WTC11 (cell line): ENCODE data around the gene GPRC5A. TPM values are rescaled to one million over a fixed set of nuclear protein-coding genes. Genes with fewer than 3 reads are reported as not detected.

Experiments used
- ATAC-seq: fragments of 200-7000 bp; cut with Tn5 transposase; 2 replicates; pipeline ENCODE4 v1.10.0; 2021; ENCODE audit warnings: mild to moderate bottlenecking, moderate library complexity
- CTCF ChIA-PET: fragments of 300-600 bp; sonication (Branson Sonifier 250); formaldehyde crosslinking; loops from one replicate; lab custom pipeline; 2021; ENCODE audit warnings: antibody characterized with exemption; lab: Charles Lee
- POLR2A ChIA-PET: fragments of 350-600 bp; sonication (Branson Sonifier 250); formaldehyde crosslinking; loops from one replicate; lab custom pipeline; 2021; ENCODE audit warnings: antibody characterized with exemption; lab: Charles Lee
- DNase-seq: peaks from one replicate; pipeline ENCODE4 v3.0.0; 2021; ENCODE audit warnings: low spot score
- H3K27ac Mint-ChIP-seq: 2 replicates; pipeline ENCODE4 v1.8.0; 2021; ENCODE audit warnings: mixed read lengths
- H3K27me3 Mint-ChIP-seq: 2 replicates; pipeline ENCODE4 v1.8.0; 2021; ENCODE audit warnings: low read depth, mild to moderate bottlenecking, moderate library complexity, mixed read lengths
- H3K36me3 Mint-ChIP-seq: 2 replicates; pipeline ENCODE4 v1.8.0; 2021; ENCODE audit warnings: mixed read lengths
- H3K4me1 Mint-ChIP-seq: 2 replicates; pipeline ENCODE4 v1.8.0; 2022; ENCODE audit warnings: mixed read lengths
- H3K4me3 Mint-ChIP-seq: 2 replicates; pipeline ENCODE4 v1.8.0; 2021; ENCODE audit warnings: mild to moderate bottlenecking, moderate library complexity, mixed read lengths
- H3K9me3 Mint-ChIP-seq: 2 replicates; pipeline ENCODE4 v1.8.0; 2021; ENCODE audit warnings: mixed read lengths
- EMX1 ChIP-seq: fragments of 250-450 bp; sonication (Bioruptor Pico); IDR thresholded peaks from 2 replicates; pipeline ENCODE4 v1.8.0; 2021; ENCODE audit warnings: mild to moderate bottlenecking
- ESRRA ChIP-seq: sonication (generic); formaldehyde crosslinking; IDR thresholded peaks from 2 replicates; pipeline ENCODE4 v1.8.1; 2022; ENCODE audit warnings: mild to moderate bottlenecking, missing genetic modification reagents, borderline replicate concordance
- FOXJ3 ChIP-seq: sonication (generic); formaldehyde crosslinking; IDR thresholded peaks from 2 replicates; pipeline ENCODE4 v1.9.0; 2021; ENCODE audit warnings: missing genetic modification reagents, mild to moderate bottlenecking, borderline replicate concordance
- FOXK1 ChIP-seq: sonication (generic); formaldehyde crosslinking; IDR thresholded peaks from 2 replicates; pipeline ENCODE4 v1.8.0; 2022; ENCODE audit warnings: mild to moderate bottlenecking, moderate library complexity, missing genetic modification reagents
- HMGA2 ChIP-seq: fragments of 250-450 bp; sonication (Bioruptor Pico); IDR thresholded peaks from 2 replicates; pipeline ENCODE4 v1.4.0; 2021; ENCODE audit warnings: mild to moderate bottlenecking, moderate library complexity
- KAT7 ChIP-seq: sonication (generic); formaldehyde crosslinking; IDR thresholded peaks from 2 replicates; pipeline ENCODE4 v1.8.1; 2023; ENCODE audit warnings: missing genetic modification reagents, mild to moderate bottlenecking, borderline replicate concordance
- MXD4 ChIP-seq: fragments of 250-450 bp; sonication (Bioruptor Pico); IDR thresholded peaks from 2 replicates; pipeline ENCODE4 v1.8.0; 2021; ENCODE audit warnings: mild to moderate bottlenecking, moderate library complexity, borderline replicate concordance
- NFATC4 ChIP-seq: fragments of 250-450 bp; sonication (Bioruptor Pico); IDR thresholded peaks from 2 replicates; pipeline ENCODE4 v1.9.0; 2021; ENCODE audit warnings: mild to moderate bottlenecking
- NFYB ChIP-seq: sonication (generic); formaldehyde crosslinking; conservative IDR thresholded peaks from 2 replicates; pipeline ENCODE4 v1.8.0; 2022; ENCODE audit warnings: low read depth, missing genetic modification reagents
- NR2C2 ChIP-seq: sonication (generic); formaldehyde crosslinking; IDR thresholded peaks from 2 replicates; pipeline ENCODE4 v1.8.0; 2022; ENCODE audit warnings: mild to moderate bottlenecking, missing genetic modification reagents
- OVOL2 ChIP-seq: fragments of 250-450 bp; sonication (Bioruptor Pico); IDR thresholded peaks from 2 replicates; pipeline ENCODE4 v1.9.0; 2021; ENCODE audit warnings: mild to moderate bottlenecking, borderline replicate concordance
- RELA ChIP-seq: sonication (generic); formaldehyde crosslinking; IDR thresholded peaks from 2 replicates; pipeline ENCODE4 v1.8.1; 2022; ENCODE audit warnings: missing genetic modification reagents, mild to moderate bottlenecking, borderline replicate concordance
- SMAD3 ChIP-seq: sonication (generic); formaldehyde crosslinking; IDR thresholded peaks from 2 replicates; pipeline ENCODE4 v1.8.0; 2022; ENCODE audit warnings: missing genetic modification reagents, mild to moderate bottlenecking, borderline replicate concordance
- SMAD4 ChIP-seq: sonication (generic); formaldehyde crosslinking; IDR thresholded peaks from 2 replicates; pipeline ENCODE4 v1.8.0; 2022; ENCODE audit warnings: mild to moderate bottlenecking, missing genetic modification reagents
- TCF7 ChIP-seq: sonication (generic); formaldehyde crosslinking; IDR thresholded peaks from 2 replicates; pipeline ENCODE4 v1.8.0; 2022; ENCODE audit warnings: mild to moderate bottlenecking, low read depth, missing genetic modification reagents, moderate library complexity
- TEAD4 ChIP-seq: sonication (generic); formaldehyde crosslinking; IDR thresholded peaks from 2 replicates; pipeline ENCODE4 v1.8.0; 2022; ENCODE audit warnings: mild to moderate bottlenecking, missing genetic modification reagents
- ZNF138 ChIP-seq: sonication (generic); formaldehyde crosslinking; conservative IDR thresholded peaks from 2 replicates; pipeline ENCODE4 v1.8.1; 2022; ENCODE audit warnings: mild to moderate bottlenecking, moderate library complexity, missing genetic modification reagents
- ZNF219 ChIP-seq: sonication (generic); formaldehyde crosslinking; IDR thresholded peaks from 2 replicates; pipeline ENCODE4 v1.8.0; 2023; ENCODE audit warnings: missing genetic modification reagents, mild to moderate bottlenecking, borderline replicate concordance
- ZNF671 ChIP-seq: fragments of 250-450 bp; sonication (Bioruptor Pico); IDR thresholded peaks from 2 replicates; pipeline ENCODE4 v1.8.0; 2021; ENCODE audit warnings: mild to moderate bottlenecking
- total RNA-seq: library from RNA; stranded (reverse); gene quantifications from 3 replicates; pipeline ENCODE4 v1.2.3, GENCODE V29; 2021
- TF ChIP-seq, protein P1 (sequence below): fragments of 250-450 bp; sonication (Bioruptor Pico); IDR thresholded peaks from 2 replicates; pipeline ENCODE4 v2.1.2; 2022; ENCODE audit warnings: mild to moderate bottlenecking, moderate library complexity
- TF ChIP-seq, protein P2 (sequence below): sonication (generic); formaldehyde crosslinking; IDR thresholded peaks from 2 replicates; pipeline ENCODE4 v1.8.1; 2022; ENCODE audit warnings: low read depth, mild to moderate bottlenecking, moderate library complexity, missing genetic modification reagents, borderline replicate concordance
- TF ChIP-seq, protein P3 (sequence below): sonication (generic); formaldehyde crosslinking; IDR thresholded peaks from 2 replicates; pipeline ENCODE4 v1.8.1; 2022; ENCODE audit warnings: mild to moderate bottlenecking, moderate library complexity, missing genetic modification reagents
- TF ChIP-seq, protein P4 (sequence below): fragments of 250-450 bp; sonication (Bioruptor Pico); IDR thresholded peaks from 2 replicates; pipeline ENCODE4 v1.9.0; 2021; ENCODE audit warnings: moderate library complexity, mild to moderate bottlenecking, inconsistent platforms, borderline replicate concordance
- TF ChIP-seq, protein P5 (sequence below): fragments of 250-450 bp; sonication (Bioruptor Pico); IDR thresholded peaks from 2 replicates; pipeline ENCODE4 v1.9.0; 2021; ENCODE audit warnings: mild to moderate bottlenecking
- TF ChIP-seq, protein P6 (sequence below): sonication (generic); formaldehyde crosslinking; IDR thresholded peaks from 2 replicates; pipeline ENCODE4 v1.8.1; 2023; ENCODE audit warnings: mild to moderate bottlenecking, missing genetic modification reagents, moderate library complexity

GPRC5A gene
- total RNA-seq, 1 experiment from 2014 or later, result 1.1 TPM

DNA sequence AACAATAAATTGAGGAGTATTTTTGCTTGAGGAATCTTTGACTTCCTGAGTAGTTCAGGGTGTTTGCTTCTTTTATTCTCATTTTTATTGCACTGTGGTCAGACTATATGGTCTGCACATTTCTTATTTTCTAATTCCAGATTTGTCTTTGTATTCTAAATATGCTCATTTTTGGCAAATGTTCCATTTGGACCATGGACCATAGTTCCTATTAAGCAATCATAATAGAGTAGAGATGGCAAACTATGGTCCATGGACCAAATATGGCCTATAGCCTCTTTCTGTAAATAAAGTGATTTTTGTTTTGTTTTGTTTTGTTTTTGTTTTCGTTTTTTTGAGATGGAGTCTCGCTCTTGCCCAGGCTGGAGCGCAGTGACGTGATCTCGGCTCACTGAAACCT lies 2.1 kb downstream of the GPRC5A start:
- Mint-ChIP-seq H3K36me3 (no peaks in the 10 kb centered on the region), H3K27me3 (peaks cover 49% of the 10 kb centered on the region)
- CTCF ChIA-PET, result interaction anchor here (0.7 to 3.3 kb wide), 3 partner anchors 25 to 93 kb away, joined by 3 to 16 read pairs (median 4); no protein-coding TSS in a partner anchor

DNA sequence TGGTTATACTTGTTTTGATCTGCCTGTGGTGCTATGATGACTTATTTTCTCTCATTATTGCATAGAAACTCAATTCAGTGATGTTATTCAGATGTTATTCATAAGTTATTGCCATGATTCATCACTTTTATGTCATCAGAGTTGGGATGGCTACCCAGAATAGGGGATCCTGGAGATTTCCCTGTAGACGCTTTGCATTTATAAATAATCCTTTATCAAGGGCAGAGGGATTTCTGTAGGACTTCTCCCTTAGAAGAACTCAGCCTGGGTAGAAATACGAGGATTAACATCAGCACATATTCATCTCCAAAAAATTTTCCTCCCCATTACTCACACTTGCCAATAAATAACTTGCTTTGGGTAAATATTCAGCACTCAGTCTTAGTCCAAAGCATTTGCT lies 4.9 kb downstream of the GPRC5A start:
- CTCF ChIA-PET, result no interaction called here
- Mint-ChIP-seq H3K9me3 (no peaks in the 10 kb centered on the region), H3K4me3 (no peak overlapping the region), H3K27me3 (peaks cover 25% of the 10 kb centered on the region), H3K4me1 (peaks cover 19% of the 10 kb centered on the region), H3K27ac (no peak overlapping the region), H3K36me3 (no peaks in the 10 kb centered on the region)
- no peak for ATAC-seq
- TF ChIP-seq EMX1 (CRISPR knock-in tag) (no peak), ZNF219 (CRISPR knock-in tag) (no peak), ZNF671 (CRISPR knock-in tag) (no peak)
- TF ChIP-seq, protein P1, sequence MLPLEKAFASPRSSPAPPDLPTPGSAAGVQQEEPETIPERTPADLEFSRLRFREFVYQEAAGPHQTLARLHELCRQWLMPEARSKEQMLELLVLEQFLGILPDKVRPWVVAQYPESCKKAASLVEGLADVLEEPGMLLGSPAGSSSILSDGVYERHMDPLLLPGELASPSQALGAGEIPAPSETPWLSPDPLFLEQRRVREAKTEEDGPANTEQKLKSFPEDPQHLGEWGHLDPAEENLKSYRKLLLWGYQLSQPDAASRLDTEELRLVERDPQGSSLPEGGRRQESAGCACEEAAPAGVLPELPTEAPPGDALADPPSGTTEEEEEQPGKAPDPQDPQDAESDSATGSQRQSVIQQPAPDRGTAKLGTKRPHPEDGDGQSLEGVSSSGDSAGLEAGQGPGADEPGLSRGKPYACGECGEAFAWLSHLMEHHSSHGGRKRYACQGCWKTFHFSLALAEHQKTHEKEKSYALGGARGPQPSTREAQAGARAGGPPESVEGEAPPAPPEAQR (CRISPR knock-in tag), result no peak
- DNase-seq, result no peak
- POLR2A ChIA-PET, result no interaction called here

More for the DNA sequence above, 2.1 kb downstream of the GPRC5A start:
- TF ChIP-seq ZNF138 (CRISPR knock-in tag) (no peak), NR2C2 (CRISPR knock-in tag) (no peak), HMGA2 (CRISPR knock-in tag) (no peak), ESRRA (CRISPR knock-in tag) (no peak), SMAD3 (CRISPR knock-in tag) (no peak), SMAD4 (CRISPR knock-in tag) (no peak), MXD4 (CRISPR knock-in tag) (no peak), NFYB (CRISPR knock-in tag) (no peak), TEAD4 (no peak)
- POLR2A ChIA-PET, result no interaction called here
- Mint-ChIP-seq H3K4me3 (no peak overlapping the region), H3K27ac (no peak overlapping the region), H3K4me1 (peaks cover 27% of the 10 kb centered on the region), H3K9me3 (no peaks in the 10 kb centered on the region)
- DNase-seq (no peak), ATAC-seq (no peak)

DNA sequence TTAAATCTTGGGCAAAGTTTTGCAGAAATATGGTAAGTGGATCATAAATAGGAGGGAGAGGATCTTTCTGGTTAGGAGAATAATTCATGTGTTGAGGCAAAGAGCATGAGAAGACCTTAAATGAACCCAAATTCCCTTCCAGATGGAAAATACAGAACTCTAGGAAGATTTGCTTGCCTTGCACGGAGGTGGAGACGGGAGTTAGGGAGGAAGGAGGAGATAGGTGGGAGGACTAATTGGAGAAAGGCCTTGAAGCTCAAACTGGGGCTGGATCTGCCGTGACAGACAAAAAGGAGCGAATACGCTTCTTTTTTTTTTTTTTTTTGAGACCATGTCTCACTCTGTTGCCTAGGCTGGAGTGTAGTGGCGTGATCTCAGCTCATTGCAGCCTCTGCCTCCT lies 5.9 kb downstream of the GPRC5A start:
- DNase-seq (no peak), ATAC-seq (no peak)
- Mint-ChIP-seq H3K36me3 (no peaks in the 10 kb centered on the region), H3K9me3 (no peaks in the 10 kb centered on the region), H3K27me3 (peaks cover 14% of the 10 kb centered on the region), H3K4me1 (peaks cover 10% of the 10 kb centered on the region), H3K4me3 (no peak overlapping the region), H3K27ac (no peak overlapping the region)
- TF ChIP-seq, protein P2, sequence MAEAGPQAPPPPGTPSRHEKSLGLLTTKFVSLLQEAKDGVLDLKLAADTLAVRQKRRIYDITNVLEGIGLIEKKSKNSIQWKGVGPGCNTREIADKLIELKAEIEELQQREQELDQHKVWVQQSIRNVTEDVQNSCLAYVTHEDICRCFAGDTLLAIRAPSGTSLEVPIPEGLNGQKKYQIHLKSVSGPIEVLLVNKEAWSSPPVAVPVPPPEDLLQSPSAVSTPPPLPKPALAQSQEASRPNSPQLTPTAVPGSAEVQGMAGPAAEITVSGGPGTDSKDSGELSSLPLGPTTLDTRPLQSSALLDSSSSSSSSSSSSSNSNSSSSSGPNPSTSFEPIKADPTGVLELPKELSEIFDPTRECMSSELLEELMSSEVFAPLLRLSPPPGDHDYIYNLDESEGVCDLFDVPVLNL (CRISPR knock-in tag), result no peak
- TF ChIP-seq FOXJ3 (CRISPR knock-in tag) (no peak), TCF7 (no peak), RELA (CRISPR knock-in tag) (no peak), NFATC4 (CRISPR knock-in tag) (no peak), OVOL2 (CRISPR knock-in tag) (no peak), ZNF138 (CRISPR knock-in tag) (no peak), MXD4 (CRISPR knock-in tag) (no peak), FOXK1 (CRISPR knock-in tag) (no peak), KAT7 (CRISPR knock-in tag) (no peak)
- TF ChIP-seq, protein P3, sequence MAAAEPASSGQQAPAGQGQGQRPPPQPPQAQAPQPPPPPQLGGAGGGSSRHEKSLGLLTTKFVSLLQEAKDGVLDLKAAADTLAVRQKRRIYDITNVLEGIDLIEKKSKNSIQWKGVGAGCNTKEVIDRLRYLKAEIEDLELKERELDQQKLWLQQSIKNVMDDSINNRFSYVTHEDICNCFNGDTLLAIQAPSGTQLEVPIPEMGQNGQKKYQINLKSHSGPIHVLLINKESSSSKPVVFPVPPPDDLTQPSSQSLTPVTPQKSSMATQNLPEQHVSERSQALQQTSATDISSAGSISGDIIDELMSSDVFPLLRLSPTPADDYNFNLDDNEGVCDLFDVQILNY (CRISPR knock-in tag), result no peak
- TF ChIP-seq, protein P4, sequence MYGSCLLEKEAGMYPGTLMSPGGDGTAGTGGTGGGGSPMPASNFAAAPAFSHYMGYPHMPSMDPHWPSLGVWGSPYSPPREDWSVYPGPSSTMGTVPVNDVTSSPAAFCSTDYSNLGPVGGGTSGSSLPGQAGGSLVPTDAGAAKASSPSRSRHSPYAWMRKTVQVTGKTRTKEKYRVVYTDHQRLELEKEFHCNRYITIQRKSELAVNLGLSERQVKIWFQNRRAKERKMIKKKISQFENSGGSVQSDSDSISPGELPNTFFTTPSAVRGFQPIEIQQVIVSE (CRISPR knock-in tag), result no peak
- TF ChIP-seq, protein P5, sequence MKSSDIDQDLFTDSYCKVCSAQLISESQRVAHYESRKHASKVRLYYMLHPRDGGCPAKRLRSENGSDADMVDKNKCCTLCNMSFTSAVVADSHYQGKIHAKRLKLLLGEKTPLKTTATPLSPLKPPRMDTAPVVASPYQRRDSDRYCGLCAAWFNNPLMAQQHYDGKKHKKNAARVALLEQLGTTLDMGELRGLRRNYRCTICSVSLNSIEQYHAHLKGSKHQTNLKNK (CRISPR knock-in tag), result no peak
- TF ChIP-seq, protein P6, sequence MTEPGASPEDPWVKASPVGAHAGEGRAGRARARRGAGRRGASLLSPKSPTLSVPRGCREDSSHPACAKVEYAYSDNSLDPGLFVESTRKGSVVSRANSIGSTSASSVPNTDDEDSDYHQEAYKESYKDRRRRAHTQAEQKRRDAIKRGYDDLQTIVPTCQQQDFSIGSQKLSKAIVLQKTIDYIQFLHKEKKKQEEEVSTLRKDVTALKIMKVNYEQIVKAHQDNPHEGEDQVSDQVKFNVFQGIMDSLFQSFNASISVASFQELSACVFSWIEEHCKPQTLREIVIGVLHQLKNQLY, result no peak
- ChIA-PET POLR2A (no interaction called here), CTCF (interaction anchor here (0.9 to 1.1 kb wide), 2 partner anchors 61 to 88 kb away, joined by 3 to 4 read pairs; no protein-coding TSS in a partner anchor)
